HG03135 (cell line): ENCODE measurements around the gene NUDT5.

Source experiments
- ATAC-seq: cut with Tn5 transposase; IDR thresholded peaks from one replicate; pipeline ENCODE4 v1.9.1; 2021; ENCODE audit warnings: mild to moderate bottlenecking, moderate library complexity; ENCODE audit not compliant: unreplicated experiment

Gene NUDT5

DNA sequence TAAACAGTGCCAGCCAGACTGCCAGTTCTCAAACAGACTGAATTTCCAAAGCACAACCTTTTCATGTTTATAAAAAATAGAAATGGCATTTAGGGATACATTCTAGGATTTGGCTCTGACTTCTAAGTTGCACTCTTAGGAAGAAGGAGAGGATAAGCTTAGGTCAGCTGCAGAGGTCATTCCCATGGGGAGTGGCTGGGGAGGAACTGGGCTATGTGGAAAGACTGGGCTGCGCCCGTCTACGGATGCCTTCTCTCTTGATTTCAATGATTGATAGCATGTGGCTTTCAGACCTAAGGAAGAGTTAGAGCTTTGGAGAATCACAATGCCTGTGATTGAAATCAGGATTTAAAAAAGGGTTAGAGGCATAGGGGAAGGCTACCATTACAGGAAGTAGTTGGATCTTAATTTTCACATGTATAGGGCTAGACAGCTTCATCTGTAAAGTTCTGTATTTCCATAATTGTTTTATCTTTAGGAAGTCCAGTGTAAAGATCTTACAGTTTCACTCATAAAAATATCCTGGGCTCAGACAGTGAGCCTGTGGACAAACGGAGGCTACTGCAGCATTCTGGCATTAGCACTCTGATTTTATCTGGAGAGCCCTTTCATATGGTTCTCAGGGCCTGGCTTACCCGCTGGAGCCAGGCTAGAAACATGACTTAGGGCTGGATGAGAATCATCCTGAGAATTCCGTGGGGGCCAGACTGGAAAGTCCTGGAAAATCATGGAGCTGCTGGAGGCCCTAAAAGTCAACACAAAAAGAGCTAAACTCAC, 29.5 kb downstream of the NUDT5 start:
- no peak for ATAC-seq

GRCh38 chr10:12165036-12165435, 30.7 kb downstream of the NUDT5 start:
- no peak for ATAC-seq

- ATAC-seq, result no peak
Measured at GRCh38 chr10:12164085-12164484, 31.6 kb downstream of the NUDT5 start.

GRCh38 chr10:12162927-12163326, 32.8 kb downstream of the NUDT5 start:
- no peak for ATAC-seq

DNA sequence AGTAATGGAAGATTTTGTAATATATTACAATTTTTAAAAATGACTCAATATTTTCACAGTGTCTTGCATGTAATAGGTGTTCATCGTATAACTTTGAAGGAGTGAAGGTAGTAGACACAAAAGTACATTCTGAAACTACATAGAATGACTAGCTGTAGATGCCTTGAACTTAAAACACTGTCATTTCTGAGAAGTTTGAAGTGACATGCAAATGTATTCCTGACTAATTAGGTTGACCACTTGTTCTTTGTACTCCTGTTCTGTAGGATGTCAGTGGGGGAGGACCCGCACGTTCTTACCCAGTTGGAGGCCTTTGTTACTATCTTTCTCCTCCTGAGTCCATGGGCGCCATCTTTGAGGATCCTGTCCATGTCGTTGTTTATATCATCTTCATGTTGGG, 35.0 kb downstream of the NUDT5 start:
- no peak for ATAC-seq

GRCh38 chr10:12158111-12158510, 37.6 kb downstream of the NUDT5 start:
- no peak for ATAC-seq

- ATAC-seq, result no peak
Measured at GRCh38 chr10:12156367-12157123, 39.1 kb downstream of the NUDT5 start.

DNA sequence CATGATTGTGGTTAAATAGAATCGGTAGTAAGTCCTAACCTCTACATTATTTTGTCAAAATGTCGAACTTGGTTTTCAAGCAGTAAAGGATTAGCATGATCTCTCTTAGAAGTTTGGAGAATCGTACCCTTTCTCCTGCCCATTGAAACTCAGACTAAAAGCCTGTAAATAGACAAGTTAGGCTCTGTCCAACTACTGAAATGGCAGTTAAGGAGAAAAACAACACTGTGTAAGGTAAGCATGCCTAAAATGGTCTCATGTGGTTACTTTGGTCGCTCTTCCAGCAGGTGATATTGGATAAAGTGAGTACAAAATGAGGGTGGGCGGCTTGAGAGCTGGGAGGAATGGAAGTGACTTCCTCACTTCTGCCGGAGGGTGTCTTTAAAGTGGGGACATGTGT, 41.2 kb downstream of the NUDT5 start:
- no peak for ATAC-seq

DNA sequence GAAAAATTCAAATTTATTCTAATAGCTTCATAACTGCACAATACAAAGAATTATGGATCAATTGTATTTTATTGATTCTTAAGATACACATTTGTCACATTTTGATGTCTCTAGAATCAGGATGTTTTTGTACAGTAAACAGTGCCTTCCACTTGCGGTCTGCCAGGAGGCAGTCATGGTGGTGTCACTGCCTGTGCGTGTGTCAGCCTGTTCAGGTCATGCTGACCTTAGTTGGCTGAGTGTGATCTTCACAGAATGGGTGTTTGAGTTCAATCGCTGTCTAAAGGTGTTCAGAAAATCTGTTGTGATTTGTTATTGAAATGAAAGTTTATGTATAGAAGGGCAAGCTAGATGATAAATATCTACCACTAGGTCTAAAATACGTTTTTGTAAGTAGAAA, 45.5 kb downstream of the NUDT5 start:
- no peak for ATAC-seq

DNA sequence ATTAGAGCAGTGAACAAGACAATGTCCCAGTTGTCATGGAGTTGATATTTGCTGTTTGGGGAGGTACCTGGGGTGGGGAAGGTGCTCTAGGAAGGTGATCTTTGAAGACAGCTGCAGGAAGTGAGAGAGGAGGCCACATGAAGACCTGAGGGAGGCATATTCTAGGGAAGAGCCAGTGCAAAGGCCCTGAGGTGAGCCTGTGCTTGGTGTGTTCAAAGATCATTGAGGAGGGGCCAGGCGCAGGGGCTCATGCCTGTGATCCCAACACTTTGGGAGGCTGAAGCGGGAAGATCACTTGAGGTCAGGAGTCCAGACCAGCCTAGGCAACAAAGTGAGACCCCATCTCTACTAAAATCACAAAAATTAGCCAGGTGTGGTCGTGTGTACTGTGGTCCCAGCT, 51.2 kb downstream of the NUDT5 start:
- no peak for ATAC-seq

- no peak for ATAC-seq
Measured at GRCh38 chr10:12140038-12140437, 55.7 kb downstream of the NUDT5 start.

DNA sequence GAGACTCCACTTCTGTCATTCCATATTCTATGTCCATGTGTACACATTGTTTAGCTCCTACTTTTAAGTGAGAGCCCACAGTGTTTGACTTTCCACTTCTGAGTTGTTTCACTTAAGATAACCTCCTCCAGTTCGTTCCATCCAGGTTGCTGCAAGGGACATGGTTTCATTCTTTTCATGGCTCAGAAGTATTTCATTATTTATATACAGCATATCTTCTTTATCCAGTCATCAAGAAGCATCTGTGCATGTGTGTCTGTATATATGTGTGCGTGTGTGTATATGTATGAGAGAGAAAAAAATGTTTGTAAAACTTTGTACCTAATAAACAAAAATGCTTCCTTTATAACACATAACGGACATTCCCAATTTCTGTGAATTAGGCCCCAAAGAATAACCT, 60.1 kb downstream of the NUDT5 start:
- no peak for ATAC-seq

DNA sequence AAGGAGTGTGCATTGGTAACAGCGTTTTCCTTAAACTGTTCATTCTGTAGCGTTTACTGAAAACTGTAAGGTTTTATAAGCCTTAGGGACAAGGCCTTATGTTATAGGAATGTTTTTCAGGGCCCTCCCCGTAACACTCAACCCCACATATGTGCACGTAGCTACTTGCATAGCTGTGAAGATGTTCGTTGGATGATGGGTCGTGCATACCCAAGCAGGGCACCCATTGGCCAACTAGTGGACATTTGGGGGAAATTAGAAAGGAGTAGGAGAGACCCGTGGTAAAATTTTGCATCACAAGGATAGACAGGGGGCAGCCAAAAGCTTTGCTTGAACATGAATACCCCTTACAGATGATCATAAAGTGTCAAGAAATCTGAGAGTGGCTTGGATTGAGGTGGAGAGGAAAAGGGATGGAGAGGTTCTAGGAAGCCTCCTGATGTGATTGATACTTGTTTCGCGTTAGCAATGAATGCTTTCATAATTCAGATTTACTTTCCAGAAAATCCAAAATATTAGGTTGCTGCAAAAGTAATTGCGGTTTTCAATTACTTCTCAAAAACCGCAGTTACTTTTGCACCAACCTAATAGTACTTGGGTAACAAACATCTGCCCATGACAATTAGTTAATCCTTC, 65.3 kb downstream of the NUDT5 start:
- ATAC-seq, result peak; percentile 28

GRCh38 chr10:12129222-12130111, 66.2 kb downstream of the NUDT5 start, which contains the start of gene SEC61A2:
SEC61A2 (plus strand) TSS chr10:12129677; CDS start chr10:12129788, 111 bp downstream.
- ATAC-seq, result peak; percentile 93

DNA sequence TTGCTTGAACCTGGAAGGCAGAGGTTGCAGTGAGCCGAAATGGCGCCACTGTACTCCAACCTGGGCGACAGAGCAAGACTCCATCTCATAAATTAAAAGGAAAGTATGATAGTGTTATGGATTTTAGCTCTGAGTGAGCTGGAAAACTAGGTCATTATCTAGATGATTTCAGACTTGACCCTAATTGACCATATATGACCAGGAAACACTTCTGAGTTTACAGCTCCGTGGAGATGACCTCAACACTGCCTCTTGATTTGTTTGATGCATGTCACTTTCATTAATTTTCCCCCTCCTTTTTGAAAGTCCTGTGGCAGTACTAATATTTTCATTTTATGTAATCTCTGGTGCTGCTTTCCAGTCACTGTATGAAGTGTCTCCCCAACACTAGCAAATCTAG, 74.0 kb downstream of the NUDT5 start:
- ATAC-seq, result no peak
